Stimulated activated CD8-positive, alpha-beta memory T cell treated with anti-CD3 and anti-CD28 coated beads, Interleukin-7, amount 100 ng/mL, for 1 hour (primary cell): ENCODE data around the gene RXRB.
"Not testable (repeated sequence)": the region's sequence is repeated elsewhere in the genome, so short reads cannot be mapped to it uniquely, and the experiment has no call there.

Experiments
- DNase-seq, 2 donors: peaks; one replicate each; pipeline ENCODE4 v3.0.0-alpha.2; 2020; ENCODE audit warnings: low read depth in 2 of 2

Gene RXRB

DNA sequence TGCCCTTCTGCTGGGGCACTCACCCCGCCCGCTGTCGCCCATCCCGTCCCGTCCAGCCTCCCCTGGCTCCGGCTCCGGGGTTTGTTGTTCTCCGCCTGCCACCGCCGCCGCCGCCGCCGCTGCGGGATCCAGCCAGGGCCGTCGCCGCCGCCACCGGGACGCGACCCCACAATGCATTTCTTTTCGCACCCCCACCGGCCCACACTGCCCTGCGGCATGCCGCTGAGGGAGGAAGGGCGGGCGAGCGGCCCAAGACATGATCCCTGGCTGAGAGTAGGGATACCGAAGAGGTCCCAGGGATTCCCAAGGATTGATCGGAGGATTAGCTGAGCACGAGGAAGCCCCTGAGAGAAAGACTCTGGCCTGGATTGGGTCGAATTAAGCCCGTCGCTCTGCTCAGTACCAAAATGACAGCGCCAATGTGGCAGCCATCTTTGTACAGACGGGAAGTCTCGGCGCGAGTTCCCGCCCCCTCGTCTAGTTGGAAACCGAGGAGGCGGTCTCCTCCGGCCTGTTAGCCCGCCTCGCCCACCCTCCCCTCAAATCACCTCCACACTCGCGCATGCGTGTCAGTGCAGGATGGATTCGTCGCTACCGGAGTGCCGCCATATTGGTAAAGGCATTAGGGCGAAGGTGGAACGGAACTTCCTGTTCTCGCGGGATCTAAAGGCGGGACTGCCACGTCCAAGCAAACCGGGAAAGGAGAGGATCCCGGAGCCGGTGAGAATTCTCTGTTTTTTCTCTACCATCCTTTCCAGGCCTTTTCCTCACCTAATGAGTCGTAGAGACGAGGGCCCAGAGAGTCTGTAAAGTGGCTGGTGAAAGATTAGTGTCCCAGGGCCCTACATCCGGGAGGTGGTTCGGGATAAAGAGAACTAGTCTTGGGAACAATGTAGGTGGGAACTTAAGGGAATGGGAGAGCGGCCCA, at the start of gene RXRB, which contains the start of gene SLC39A7:
Gene RXRB, minus strand, starts transcription at position 447 of the 928 bp plus-strand sequence. Its CDS starts 189 bp downstream, at position 258.
Gene SLC39A7, plus strand, starts transcription at position 649 of the 928 bp plus-strand sequence. CDS start 379 bp downstream, outside the sequence.
- peak; percentile 96 to 97 for DNase-seq

DNA sequence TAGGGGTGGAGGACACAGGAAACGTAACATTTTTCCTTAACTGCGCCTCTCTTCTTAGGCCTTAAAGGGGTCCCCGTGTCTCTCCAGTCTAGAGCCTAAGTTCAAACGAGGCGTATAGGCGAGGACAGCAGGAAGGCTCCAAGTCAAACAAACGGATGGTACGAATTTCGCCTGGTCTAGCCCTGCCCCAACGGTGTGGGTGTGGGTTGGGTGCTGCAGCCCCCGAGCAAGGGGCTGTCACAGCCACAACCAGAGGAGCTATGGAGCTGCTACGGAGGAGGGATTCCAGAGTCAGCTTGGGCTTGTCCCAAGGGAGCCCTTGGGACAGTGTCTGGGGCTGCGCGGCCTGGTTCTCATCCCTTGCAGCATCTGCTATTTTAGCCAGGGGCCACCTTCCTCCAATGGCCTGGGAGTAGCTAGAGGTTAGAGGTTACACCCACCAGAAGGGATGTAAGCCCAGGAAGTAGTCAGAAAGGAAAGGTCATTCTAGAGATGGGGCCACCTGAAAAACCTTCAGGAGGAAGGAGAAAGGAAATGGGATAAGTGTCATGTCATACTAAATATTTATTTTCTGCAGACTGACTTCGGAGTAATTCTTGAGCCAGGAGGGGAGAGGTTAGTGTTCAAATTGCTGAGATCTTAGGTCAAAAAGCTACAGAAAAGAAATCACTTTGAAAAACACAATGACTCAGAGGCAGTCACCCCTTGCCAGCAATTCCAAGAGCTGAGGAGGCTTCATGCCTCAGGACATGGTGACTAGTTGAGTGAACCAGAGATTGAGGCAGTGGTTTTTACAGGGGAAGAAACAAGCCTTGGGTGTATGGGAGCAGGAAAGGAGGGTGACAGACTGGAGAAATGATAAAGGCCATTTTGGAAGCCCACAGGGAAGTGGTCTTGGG, 49.5 kb upstream of the RXRB start:
- DNase-seq = no peak

DNA sequence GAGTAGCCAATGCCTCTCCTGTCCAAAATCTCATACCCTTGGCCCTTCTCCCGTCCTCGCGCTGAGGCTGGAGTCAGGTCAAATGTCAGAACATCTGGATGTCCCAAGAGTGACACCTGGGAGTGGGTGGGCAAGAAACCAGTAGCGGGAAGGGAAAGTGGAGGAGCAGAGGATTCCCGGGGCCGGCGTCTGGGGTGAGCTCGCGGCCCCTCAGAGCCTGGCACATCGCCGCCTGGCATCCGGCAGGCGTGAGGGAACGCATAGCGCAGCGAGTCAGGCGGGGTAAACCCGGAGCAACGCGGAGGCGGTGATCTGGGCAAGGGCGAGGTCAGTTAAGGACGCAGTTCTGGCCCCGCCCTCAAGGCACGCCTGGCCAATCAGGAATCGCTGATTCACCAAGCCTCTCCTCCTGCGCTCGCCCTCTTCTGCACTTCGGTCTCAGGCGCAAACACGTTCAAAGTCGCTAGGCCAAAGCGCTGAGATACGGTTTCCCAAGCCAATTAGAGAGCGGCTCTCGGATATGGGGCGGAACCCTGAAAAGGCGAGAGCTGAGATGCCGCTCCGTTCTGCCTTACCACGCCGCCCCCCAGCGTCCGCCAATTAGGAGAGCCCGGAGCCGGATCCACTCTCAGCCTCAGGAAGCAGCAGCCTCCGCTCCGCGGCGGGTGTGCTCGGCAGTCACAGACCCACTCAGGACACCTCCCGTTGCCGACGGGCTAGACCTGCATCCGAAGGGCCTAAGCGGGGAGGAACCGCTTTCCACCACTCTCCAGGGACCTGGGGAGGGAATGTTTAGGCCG, 48.7 kb upstream of the RXRB start:
- DNase-seq = peak; percentile 85 to 90

DNA sequence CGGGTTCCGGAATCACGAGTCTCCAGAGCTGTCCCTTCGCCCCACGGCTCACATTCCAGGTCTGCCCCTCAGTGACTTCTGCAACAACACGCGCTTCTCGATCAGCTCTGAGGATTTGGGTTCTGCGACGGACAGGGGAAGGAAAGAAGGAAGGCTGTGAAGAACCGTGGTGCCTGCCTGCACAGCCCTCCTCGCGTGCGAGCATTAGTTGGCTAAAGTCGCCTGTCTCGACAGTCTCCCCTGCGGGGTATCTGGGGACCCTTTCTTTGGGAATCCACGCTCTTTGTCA, 48.1 kb upstream of the RXRB start:
- DNase-seq = peak in 1 of 2 donors; percentile 9

DNA sequence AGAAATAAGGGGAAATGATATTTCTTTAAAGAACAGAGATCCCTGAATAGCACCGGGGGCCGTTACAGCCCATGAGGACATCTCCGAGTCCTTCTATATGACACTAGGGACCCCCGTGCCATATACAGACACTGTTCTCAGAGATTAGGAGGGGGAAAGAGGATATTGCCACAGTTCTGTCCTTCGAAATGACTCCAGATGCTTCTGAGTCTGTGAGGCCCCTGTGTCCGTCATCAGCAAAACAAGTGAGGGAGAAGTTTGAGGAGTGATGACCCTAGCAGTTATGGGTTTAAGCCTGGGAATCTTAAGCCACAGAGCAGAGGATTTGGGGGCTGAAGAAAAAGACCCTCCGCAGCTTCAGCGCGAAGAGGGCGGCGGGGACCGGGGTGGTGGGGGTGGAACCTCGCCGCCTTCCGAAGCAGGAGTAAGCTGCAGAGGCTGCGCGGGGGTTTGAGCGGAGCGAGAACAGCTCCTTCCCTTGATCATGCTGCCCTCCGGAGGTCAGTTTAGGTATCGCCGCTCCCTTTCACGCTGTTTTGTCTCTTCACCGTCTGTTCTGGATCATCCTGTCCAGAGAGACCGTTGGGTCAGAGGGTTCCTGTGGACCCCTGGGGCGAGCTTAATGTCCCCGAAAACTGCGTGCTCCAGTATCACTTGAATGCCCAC, 47.6 kb upstream of the RXRB start:
- peak; percentile 86 to 91 for DNase-seq

DNA sequence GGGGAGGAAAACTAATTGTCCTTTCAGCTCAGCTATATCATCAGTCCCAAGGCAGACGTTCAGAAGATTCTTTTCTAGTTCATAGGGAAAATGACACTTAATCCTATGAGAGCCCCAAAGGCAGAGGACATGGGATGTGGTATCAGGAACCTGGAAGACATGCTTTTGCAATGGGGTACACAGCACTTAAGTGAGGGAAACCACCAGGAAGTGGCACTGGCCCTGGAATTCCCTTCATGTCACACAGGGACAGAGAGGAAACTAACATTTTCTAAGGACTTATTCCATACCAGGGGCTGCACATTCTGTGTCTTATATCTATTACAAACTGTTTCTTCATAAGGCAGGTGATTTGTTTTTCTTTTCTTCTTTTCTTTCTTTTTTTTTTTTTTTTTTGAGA, 43.0 kb upstream of the RXRB start:
- no peak for DNase-seq

DNA sequence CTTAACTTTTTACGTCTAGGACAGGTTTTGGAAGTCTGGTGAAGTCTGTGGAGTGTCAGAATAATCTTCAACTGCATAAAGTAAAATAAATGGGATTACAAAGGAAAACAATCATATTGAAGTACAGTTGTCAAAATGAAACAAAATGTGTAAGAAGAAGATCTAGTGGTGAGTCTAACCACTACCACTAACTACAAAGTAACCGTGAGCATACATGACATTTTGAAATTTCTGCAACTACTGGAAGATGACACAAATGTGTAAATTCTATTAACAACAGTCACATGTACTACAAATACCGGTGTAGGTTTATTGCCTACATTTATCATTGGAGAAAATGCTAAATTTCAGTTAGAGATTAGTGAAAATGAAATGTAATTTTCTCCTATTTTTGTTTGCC, 41.5 kb upstream of the RXRB start:
- DNase-seq = no peak

DNA sequence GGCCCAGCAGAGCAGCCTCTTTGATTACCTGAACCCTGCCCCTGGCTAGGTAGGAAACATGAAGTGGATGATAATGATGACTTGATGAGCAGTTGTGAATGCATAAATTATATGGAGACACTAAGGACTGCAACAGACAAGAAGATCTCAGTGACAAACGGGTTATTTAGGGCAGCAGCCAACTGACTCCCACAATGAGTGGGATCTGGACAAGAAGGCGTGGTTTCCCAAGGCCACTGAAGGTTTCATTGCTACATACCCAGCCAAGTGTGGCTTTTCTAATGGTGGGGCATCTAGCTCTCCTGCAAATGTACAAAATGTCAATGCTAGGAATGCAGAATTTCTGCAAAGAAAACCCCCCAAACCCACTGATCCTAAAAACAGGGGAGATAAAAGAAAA, 37.3 kb upstream of the RXRB start:
- no peak for DNase-seq

DNA sequence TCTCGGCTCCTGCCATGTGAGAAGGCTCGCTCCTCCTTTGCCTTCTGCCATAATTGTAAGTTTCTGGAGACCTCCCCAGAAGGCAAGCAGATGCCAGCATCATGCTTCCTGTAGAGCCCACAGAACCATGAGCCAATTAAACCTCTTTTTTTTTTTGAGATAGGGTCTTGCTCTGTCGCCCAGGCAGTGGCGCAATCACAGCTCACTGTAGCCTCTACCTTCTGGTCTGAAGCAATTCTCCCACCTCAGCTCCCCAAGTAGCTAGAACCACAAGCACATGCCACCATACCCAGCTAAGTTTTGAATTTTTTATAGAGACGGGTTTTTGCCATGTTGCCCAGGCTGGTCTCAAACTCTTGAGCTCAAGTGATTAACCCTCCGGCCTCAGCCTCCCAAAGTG, 36.4 kb upstream of the RXRB start:
- no peak for DNase-seq

DNA sequence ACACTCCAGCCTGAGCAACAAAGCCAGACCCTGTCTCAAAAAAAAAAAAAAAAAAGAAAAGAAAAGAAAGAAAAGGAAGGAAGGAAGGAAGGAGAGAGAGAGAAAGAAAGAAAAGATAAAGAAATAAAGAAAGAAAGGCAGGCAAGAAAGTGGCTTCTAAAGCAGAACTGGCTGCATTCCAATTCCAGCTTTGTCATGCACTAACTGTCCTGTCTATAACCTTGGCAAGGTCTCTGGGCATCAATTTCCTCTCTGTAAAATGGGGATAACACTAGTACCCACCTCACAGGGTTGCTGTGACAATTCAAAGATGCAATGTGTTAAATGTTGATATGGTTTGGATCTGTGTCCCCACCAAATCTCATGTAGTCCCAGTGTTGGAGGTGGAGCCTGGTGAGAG, 35.9 kb upstream of the RXRB start:
- no peak for DNase-seq

DNA sequence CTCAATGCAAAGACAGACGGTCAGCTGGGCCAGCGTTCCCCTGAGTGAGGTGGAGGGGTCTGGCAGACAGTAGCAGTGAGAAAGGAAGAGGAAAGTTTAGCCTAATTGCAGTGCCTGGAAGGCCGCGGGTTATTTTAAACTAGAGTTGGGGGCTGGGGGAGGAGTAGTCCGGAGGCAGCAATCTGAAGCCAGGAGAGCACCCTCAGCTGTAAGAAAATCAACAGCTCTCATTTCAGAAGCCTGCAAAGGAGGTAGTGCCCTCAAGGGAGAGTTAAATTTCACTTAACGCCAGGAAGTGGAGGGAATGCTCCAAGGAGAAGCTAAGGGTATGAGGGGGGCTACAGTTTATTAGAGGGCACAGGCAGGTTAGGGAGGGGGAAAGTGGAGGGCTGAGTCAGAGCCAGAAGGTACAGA, 34.8 kb upstream of the RXRB start:
- no peak for DNase-seq

DNA sequence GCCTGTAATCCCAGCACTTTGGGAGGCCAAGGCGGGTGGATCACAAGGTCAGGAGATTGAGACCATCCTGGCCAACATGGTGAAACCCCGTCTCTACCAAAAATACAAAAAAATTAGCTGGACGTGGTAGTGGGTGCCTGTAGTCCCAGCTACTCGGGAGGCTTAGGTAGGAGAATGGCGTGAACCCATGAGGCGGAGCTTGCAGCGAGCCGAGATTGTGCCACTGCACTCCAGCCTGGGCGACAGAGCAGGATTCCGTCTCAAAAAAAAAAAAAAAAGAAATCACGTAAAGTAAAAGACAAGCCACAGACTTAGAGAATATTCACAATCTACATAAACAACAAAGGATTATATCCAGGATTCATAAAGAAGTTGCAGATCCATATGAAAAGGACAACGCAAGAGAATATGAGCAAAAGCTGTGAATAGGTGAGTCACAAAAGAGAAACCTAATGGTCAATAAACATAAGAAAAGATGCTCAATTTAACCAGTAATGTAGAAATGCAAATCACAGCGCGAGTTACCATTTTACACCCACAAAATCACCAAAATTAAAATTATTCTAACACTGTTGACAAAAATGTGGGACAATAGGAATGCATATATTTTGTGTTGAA, 26.1 kb upstream of the RXRB start:
- not testable (repeated sequence) for DNase-seq

DNA sequence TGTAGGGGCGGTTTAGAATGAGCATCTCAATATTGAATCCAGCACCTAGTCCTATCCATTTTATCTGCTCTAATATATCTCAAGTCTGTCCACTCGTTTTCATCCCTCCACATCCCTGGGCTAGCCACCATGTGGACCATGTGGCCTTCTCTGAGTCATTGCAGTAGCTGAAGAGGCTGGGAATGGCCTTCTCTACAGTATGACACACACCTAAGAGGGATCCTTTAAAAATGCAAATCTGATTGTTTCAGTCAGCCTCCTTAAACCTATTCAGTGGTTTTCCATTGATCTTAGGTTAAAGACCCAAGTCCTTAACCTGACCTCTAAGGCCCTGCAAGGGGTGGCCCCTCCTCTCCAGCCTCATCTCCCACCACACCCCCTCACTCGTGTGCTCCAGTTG, 17.2 kb upstream of the RXRB start:
- no peak for DNase-seq

DNA sequence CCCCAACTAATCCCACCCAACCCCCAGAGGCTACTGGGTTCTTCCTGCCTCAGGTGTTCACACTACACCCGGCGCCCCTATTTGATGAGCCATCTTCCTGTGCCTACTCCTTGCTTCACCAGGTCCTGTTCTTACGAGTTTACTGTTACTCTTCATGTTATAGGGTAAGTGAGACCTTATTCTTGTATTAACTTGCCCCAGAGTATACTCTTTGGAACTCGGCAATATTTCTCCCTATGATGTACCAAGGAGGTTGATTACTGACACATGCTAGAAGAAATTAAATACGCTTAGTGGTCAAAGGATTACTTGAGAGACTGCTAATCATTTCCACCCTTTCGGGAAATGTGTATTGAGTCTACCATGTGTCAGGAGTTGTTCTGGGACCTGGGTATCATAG, 16.8 kb upstream of the RXRB start:
- no peak for DNase-seq

DNA sequence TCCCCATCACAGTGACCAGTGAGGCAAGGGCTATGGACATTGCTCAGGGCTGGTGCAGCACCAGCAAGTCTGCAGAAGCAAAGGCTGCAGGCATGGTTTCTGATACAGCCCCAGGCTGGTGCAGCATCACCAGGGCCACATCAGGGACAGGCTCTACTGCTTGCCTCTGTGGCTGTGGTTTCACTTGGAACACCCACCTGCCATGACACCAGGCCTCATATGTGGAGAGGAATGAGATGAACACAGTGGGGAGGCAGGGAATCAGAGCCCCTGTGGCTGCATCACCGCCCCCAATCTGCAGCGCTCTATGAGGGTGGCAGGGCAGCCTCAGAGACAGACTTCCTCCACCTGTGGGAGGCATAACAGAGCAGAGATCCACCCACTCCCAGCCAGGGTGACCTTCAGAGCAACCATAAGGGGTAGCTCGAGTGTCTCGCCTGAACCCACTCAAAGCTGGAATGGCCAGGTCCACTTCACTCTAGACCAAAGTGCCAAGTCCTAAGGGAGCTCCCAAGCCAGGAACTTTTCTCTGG, 15.7 kb upstream of the RXRB start:
- DNase-seq = no peak

DNA sequence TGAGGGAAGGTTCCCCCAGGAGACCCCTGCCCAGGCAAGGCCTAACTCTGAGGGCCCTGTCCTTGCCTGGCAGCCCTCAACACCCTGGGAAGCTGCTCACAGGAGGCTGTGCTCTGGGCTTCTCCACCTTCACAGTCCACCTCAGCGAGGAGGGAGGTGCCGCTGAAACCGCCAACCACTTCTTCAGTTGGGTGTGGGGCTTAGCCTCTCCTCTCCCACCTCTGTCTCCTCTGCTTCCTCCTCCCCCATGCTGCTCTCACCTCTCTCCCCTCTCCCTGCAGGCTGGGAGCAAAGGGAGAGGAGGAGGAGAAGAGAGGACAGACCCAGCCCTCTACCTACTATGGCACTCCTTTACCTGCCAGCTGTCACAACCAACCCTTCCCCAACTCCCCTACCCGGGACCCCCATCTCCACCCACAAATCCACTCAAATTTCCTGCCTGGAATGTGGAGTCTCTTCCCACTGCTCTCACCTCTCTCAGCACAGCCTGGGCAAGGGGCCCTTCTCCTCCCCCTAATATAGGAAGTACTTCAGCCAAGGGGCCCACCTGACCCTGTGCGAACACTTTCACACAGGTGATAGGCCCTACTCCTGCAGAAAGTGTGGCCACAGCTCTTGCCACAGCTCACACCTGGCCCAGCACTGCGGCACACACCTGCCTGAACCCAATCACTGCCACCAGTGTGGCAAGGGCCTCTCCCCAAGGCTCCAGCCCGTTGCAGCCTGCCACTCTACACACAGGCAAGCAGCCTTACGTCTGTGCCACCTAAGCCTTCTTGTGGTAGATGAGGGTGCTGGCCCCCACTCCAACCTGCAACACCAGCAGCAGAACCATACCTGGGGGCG, 15.0 kb upstream of the RXRB start:
- no peak for DNase-seq

DNA sequence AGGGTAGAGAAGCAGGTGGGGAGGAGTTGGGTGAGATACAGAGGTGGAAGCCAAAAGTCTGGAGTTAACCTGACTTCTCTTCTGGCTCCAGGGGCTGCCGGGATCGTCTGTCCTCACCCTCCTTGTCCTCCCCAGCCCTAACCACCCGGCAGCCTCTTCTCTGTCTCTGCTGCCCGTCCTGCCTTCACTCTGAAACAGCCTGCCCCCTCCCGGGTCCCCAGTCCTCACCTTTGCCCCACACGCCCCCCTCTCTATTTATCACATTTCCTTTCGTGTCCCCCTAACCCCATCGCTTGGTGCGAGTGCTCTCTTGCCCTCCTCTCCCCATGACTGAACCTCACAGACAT, 13.5 kb upstream of the RXRB start:
- DNase-seq = no peak

DNA sequence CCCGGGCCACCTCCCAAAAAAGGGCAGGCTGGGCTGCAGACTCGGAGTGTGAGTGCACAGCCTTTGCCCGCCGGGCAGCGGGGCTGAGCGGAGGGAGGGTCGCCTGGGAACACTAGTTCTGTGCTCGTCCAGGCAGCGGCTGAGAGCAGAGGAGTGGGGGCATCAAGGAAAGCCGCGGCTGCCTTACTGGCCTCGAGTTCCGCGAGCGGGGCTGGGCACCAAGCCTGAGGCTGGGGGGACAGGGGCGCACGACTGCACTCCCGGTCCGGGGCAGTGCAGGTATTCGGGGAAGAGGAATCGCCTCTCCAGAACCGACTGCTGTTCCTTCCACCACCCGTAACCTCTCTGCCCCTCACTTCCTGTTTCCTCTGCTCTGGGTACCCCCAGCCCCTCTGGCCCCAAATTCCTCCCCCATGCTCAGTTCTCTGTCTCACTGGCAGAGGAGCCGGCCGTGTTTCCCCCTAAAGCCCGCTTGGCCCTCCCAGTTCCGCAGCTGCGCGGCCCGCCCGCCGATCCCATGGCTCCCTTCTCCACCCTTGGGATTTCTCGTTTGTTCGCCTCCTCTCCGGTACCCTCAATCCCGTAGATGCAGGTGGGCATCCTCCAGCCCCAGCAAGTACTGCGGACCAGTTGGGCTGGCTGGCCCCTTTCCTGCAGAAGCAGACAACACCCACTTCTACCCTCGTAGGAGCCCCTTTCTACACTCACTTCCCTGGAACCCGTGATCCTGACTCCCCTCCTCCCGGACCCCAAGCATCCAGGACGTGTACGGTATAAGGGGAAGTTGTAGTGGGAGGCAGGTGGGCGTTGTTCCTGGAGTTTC, 12.9 kb upstream of the RXRB start:
- DNase-seq = no peak

DNA sequence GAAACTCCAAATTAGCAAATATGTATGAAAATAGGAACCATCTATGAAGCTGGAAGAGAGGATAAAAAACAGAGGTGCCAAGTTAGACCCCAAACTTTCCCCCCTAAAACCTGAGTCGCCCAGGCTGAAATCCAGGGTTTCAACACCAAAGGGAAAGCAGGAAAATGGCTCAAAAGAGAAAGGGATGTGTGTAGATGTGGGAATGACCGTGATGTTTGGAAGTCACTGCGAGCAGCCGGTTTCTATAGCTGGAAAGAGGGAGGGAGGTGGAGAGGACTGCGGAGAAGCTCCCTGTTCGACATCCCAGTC, 12.3 kb upstream of the RXRB start:
- DNase-seq = no peak
